H1 (cell line): Measurements from ENCODE around the gene PDZD8. TPM values are rescaled to one million over a fixed set of nuclear protein-coding genes. Genes with fewer than 3 reads are reported as not detected.

Source experiments
- CTCF ChIA-PET: fragments of 300-600 bp; sonication (Branson Sonifier 250); formaldehyde crosslinking; loops from one replicate; lab custom pipeline; 2021; ENCODE audit not compliant: partially characterized antibody; lab: Charles Lee
- POLR2A ChIA-PET: fragments of 300-600 bp; sonication (Branson Sonifier 250); formaldehyde crosslinking; loops from one replicate; lab custom pipeline; 2021; ENCODE audit warnings: inconsistent platforms; ENCODE audit not compliant: partially characterized antibody; lab: Charles Lee
- DNase-seq, 2 experiments: peaks; one replicate each; pipeline versions ENCODE4 v3.0.0 to v3.0.0-alpha.2; 2010 to 2022; ENCODE audit warnings: low spot score in 2 of 2, low read depth in 1 of 2, mixed read lengths in 1 of 2
- FAIRE-seq: peaks from 2 replicates; lab custom pipeline; 2011; peaks lifted over from hg19 to GRCh38; lab: Jason Lieb, UNC
- H2AFZ ChIP-seq: 2 replicates; pipeline ENCODE4 v1.8.1; 2012; ENCODE audit warnings: low read length, inconsistent platforms
- H2AK5ac ChIP-seq: 2 replicates; pipeline ENCODE4 v1.6.1; 2013; ENCODE audit warnings: low read depth, low read length
- H2BK120ac ChIP-seq: replicated peaks from 2 replicates; pipeline ENCODE3; 2013; ENCODE audit warnings: low read depth, low read length, inconsistent platforms
- H2BK12ac ChIP-seq: 2 replicates; pipeline ENCODE4 v1.6.1; 2013; ENCODE audit warnings: low read depth, low read length
- H2BK15ac ChIP-seq: 2 replicates; pipeline ENCODE4 v1.6.1; 2013; ENCODE audit warnings: low read length
- H2BK20ac ChIP-seq: 2 replicates; pipeline ENCODE4 v1.6.1; 2013; ENCODE audit warnings: low read length
- H2BK5ac ChIP-seq: 2 replicates; pipeline ENCODE4 v1.6.1; 2013; ENCODE audit warnings: low read depth, low read length
- H3K14ac ChIP-seq: 2 replicates; pipeline ENCODE4 v1.6.1; 2013; ENCODE audit warnings: inconsistent platforms; ENCODE audit not compliant: insufficient read length
- H3K18ac ChIP-seq: 2 replicates; pipeline ENCODE4 v1.6.1; 2013; ENCODE audit warnings: low read length; ENCODE audit errors: extremely low read depth
- H3K23ac ChIP-seq: 2 replicates; pipeline ENCODE4 v1.6.1; 2013; ENCODE audit warnings: inconsistent platforms; ENCODE audit not compliant: insufficient read length
- H3K23me2 ChIP-seq: 2 replicates; pipeline ENCODE4 v1.6.1; 2013; ENCODE audit warnings: low read depth, low read length
- H3K27ac ChIP-seq: 2 replicates; pipeline ENCODE4 v1.6.1; 2011; ENCODE audit warnings: low read depth, low read length, inconsistent platforms
- H3K27me3 ChIP-seq, 4 experiments: replicated peaks in 1 of 4; 1 replicate in 1 of 4; 2 replicates in 3 of 4; pipeline versions ENCODE4 v1.6.1 to v1.8.1; 2011 to 2013; ENCODE audit warnings: low read length in 3 of 4, mild to moderate bottlenecking in 3 of 4, inconsistent platforms in 2 of 4, mixed read lengths in 2 of 4, moderate library complexity in 1 of 4; ENCODE audit not compliant: control insufficient read depth in 3 of 4, insufficient read depth in 3 of 4; ENCODE audit errors: extremely low read depth in 1 of 4
- H3K36me3 ChIP-seq, 4 experiments: 2 replicates each; pipeline versions ENCODE4 v1.6.1 to v1.8.1; 2011 to 2013; ENCODE audit warnings: mild to moderate bottlenecking in 4 of 4, low read length in 3 of 4, moderate library complexity in 2 of 4, control low read depth in 1 of 4, inconsistent platforms in 1 of 4; ENCODE audit not compliant: insufficient read depth in 4 of 4, control insufficient read depth in 2 of 4
- H3K4ac ChIP-seq: replicated peaks from 2 replicates; pipeline ENCODE3; 2013; ENCODE audit warnings: low read length, low read depth, mixed read lengths, inconsistent platforms; ENCODE audit not compliant: insufficient read length
- H3K4me1 ChIP-seq, 4 experiments: replicated peaks in 1 of 4; 1 replicate in 1 of 4; 2 replicates in 3 of 4; pipeline versions ENCODE4 v1.6.1 to v1.8.1; 2011 to 2013; ENCODE audit warnings: low read length in 3 of 4, inconsistent platforms in 2 of 4, mixed read lengths in 1 of 4; ENCODE audit not compliant: insufficient read depth in 4 of 4, control insufficient read depth in 3 of 4
- H3K4me2 ChIP-seq, 2 experiments: 2 replicates each; pipeline versions ENCODE4 v1.6.1 to v1.8.1; 2011 to 2013; ENCODE audit warnings: low read depth in 2 of 2, low read length in 2 of 2, control low read depth in 1 of 2, inconsistent platforms in 1 of 2, mild to moderate bottlenecking in 1 of 2; ENCODE audit not compliant: insufficient read depth in 1 of 2
- H3K4me3 ChIP-seq, 4 experiments: fragments of 200-600, 300-600 bp in 1 of 4; sonication (generic), shearing (Covaris generic), sonication (Bioruptor Twin) in 1 of 4; 2 replicates each; pipeline versions ENCODE4 v1.5.1 to v1.8.1; 2011 to 2016; ENCODE audit warnings: low read length in 4 of 4, low read depth in 3 of 4, control low read depth in 2 of 4, inconsistent platforms in 2 of 4, mild to moderate bottlenecking in 2 of 4, mixed read lengths in 1 of 4, moderate library complexity in 1 of 4; ENCODE audit not compliant: insufficient read depth in 2 of 4; ENCODE audit errors: extremely low read depth in 1 of 4
- H3K56ac ChIP-seq: replicated peaks from 2 replicates; pipeline ENCODE3; 2013; ENCODE audit warnings: low read depth, mild to moderate bottlenecking, mixed read lengths, low read length, inconsistent platforms; ENCODE audit not compliant: insufficient read length
- H3K79me1 ChIP-seq: 2 replicates; pipeline ENCODE4 v1.6.1; 2013; ENCODE audit warnings: low read depth, low read length, control low read depth
- H3K79me2 ChIP-seq, 2 experiments: 2 replicates each; pipeline versions ENCODE4 v1.6.1 to v1.8.1; 2012 to 2013; ENCODE audit warnings: low read length in 2 of 2, mild to moderate bottlenecking in 2 of 2, inconsistent platforms in 1 of 2; ENCODE audit not compliant: insufficient read depth in 2 of 2, control insufficient read depth in 1 of 2
- H3K9ac ChIP-seq, 4 experiments: replicated peaks in 1 of 4; 1 replicate in 1 of 4; 2 replicates in 3 of 4; pipeline versions ENCODE4 v1.6.1 to v1.8.1; 2011 to 2013; ENCODE audit warnings: low read depth in 3 of 4, low read length in 3 of 4, control low read depth in 2 of 4, mild to moderate bottlenecking in 2 of 4, moderate library complexity in 2 of 4, inconsistent platforms in 1 of 4; ENCODE audit errors: extremely low read depth in 1 of 4
- H3K9me3 ChIP-seq, 2 experiments: 2 replicates each; pipeline versions ENCODE4 v1.6.1 to v1.8.1; 2012 to 2013; ENCODE audit warnings: mild to moderate bottlenecking in 2 of 2, moderate library complexity in 2 of 2, control low read depth in 1 of 2, inconsistent platforms in 1 of 2, low read depth in 1 of 2, low read length in 1 of 2, mixed read lengths in 1 of 2; ENCODE audit not compliant: insufficient read depth in 2 of 2
- H4K20me1 ChIP-seq, 2 experiments: replicated peaks in 1 of 2; 2 replicates each; pipeline versions ENCODE3 to v1.8.1; 2011 to 2013; ENCODE audit warnings: inconsistent platforms in 2 of 2, low read length in 2 of 2, mild to moderate bottlenecking in 1 of 2; ENCODE audit not compliant: insufficient read depth in 2 of 2, control insufficient read depth in 1 of 2
- H4K5ac ChIP-seq: 2 replicates; pipeline ENCODE4 v1.6.1; 2013; ENCODE audit warnings: low read length, low read depth, mixed read lengths, inconsistent platforms; ENCODE audit not compliant: insufficient read length
- H4K8ac ChIP-seq: 2 replicates; pipeline ENCODE4 v1.8.0; 2013; ENCODE audit warnings: mild to moderate bottlenecking, moderate library complexity, low read length, inconsistent platforms; ENCODE audit not compliant: insufficient read depth; ENCODE audit errors: extremely low read depth
- H4K91ac ChIP-seq: replicated peaks from 2 replicates; pipeline ENCODE3; 2013; ENCODE audit warnings: low read length, mixed read lengths, inconsistent platforms; ENCODE audit not compliant: insufficient read length
- CHD1 ChIP-seq: IDR thresholded peaks from 2 replicates; pipeline ENCODE4 v1.6.1; 2012; ENCODE audit warnings: low read depth, low read length, improper control_type of control experiment
- CTCF ChIP-seq, 3 experiments: IDR thresholded peaks; 1 replicate in 2 of 3; 2 replicates in 1 of 3; pipeline versions ENCODE4 v1.5.1 to v1.6.1; 2011; ENCODE audit warnings: low read length in 3 of 3, mild to moderate bottlenecking in 3 of 3, inconsistent platforms in 2 of 3, low read depth in 1 of 3, moderate library complexity in 1 of 3; ENCODE audit not compliant: insufficient read depth in 1 of 3; ENCODE audit errors: control extremely low read depth in 1 of 3
- GABPA ChIP-seq: IDR thresholded peaks from 2 replicates; pipeline ENCODE4 v1.6.1; 2011; ENCODE audit warnings: mild to moderate bottlenecking, low read length, moderate library complexity, borderline replicate concordance; ENCODE audit not compliant: insufficient read depth
- HDAC2 ChIP-seq, 2 experiments: fragments of 300-600 bp in 1 of 2; sonication (generic) in 1 of 2; IDR thresholded peaks; 2 replicates each; pipeline ENCODE4 v1.6.1; 2011 to 2012; ENCODE audit warnings: low read depth in 2 of 2, low read length in 2 of 2, mild to moderate bottlenecking in 2 of 2, moderate library complexity in 2 of 2, borderline replicate concordance in 1 of 2, inconsistent platforms in 1 of 2
- JUN ChIP-seq: IDR thresholded peaks from 2 replicates; pipeline ENCODE4 v1.6.1; 2011; ENCODE audit warnings: low read depth, mild to moderate bottlenecking, improper control_type of control experiment, low read length
- KDM1A ChIP-seq: fragments of 200-600, 300-600 bp; sonication (generic); IDR thresholded peaks from 2 replicates; pipeline ENCODE4 v1.7.1; 2016; ENCODE audit warnings: mild to moderate bottlenecking, low read length, borderline replicate concordance
- SP2 ChIP-seq: IDR thresholded peaks from 2 replicates; pipeline ENCODE4 v1.6.1; 2012; ENCODE audit warnings: mild to moderate bottlenecking, low read length, inconsistent platforms
- TAF1 ChIP-seq: IDR thresholded peaks from 2 replicates; pipeline ENCODE4 v1.6.1; 2011; ENCODE audit warnings: mild to moderate bottlenecking, low read depth, low read length
- TCF12 ChIP-seq: IDR thresholded peaks from 2 replicates; pipeline ENCODE4 v1.6.1; 2011; ENCODE audit warnings: low read depth, mild to moderate bottlenecking, low read length
- USF2 ChIP-seq: IDR thresholded peaks from 2 replicates; pipeline ENCODE4 v1.6.1; 2011; ENCODE audit warnings: low read length, improper control_type of control experiment
- WGBS, 2 experiments: shearing (Covaris generic) in 1 of 2; methylation state at CpG; one replicate each; pipeline versions ENCODE4 v1.1.6 to v1.1.7; 2013 to 2015; ENCODE audit warnings: low lambda C conversion rate in 2 of 2, mixed read lengths in 2 of 2, inconsistent platforms in 1 of 2, low coverage in 1 of 2, missing lambda C conversion rate in 1 of 2; ENCODE audit not compliant: insufficient replicate concordance in 2 of 2, insufficient coverage in 1 of 2, insufficient read length in 1 of 2; ENCODE audit errors: extremely low coverage in 1 of 2, missing lambda C conversion rate in 1 of 2; 5-methylcytosine and 5-hydroxymethylcytosine counted together
- polyA plus RNA-seq, 7 experiments: library from polyadenylated mRNA; depleted of rRNA in 3 of 7; stranded (reverse) in 5 of 7; unstranded in 2 of 7; fragments of >200 nt in 5 of 7; fragments of 200-250 nt in 2 of 7; gene quantifications; 1 replicate in 5 of 7; 2 replicates in 1 of 7; 4 replicates in 1 of 7; pipeline versions ENCODE4 v1.2.1 to v1.2.3, GENCODE V29; 2011 to 2013; ENCODE audit warnings: missing spikeins in 2 of 7, mixed read lengths in 2 of 7
- total RNA-seq: library from RNA; stranded (reverse); fragmentation: NEBNext Ultra II Directional; extraction: Animal tissue kit (Norgen Biotek cat#: 25700); gene quantifications from 2 replicates; pipeline ENCODE4 v1.2.1, GENCODE V29; 2021

Gene PDZD8
- total and polyA plus RNA-seq, 2 of the 8 experiments (the other 6 are each of a cell fraction or from before 2014, with no cell fraction given) = 10.9 to 50.1 TPM

GRCh38 chr10:117390420-117390819 lies 15.2 kb upstream of the PDZD8 start:
- no peak for DNase-seq
- no peak overlapping the region for H2AFZ ChIP-seq
- no peak overlapping the region for H3K23ac ChIP-seq
- H2BK12ac ChIP-seq = no peak overlapping the region
- H3K4me2 ChIP-seq = no peak overlapping the region
- no peaks in the 10 kb centered on the region for H3K79me1 ChIP-seq
- no peak overlapping the region for H3K56ac ChIP-seq
- H2BK20ac ChIP-seq = no peak overlapping the region
- no peaks in the 10 kb centered on the region for H3K23me2 ChIP-seq
- H3K4me3 ChIP-seq = no peak overlapping the region
- no peak overlapping the region for H3K9ac ChIP-seq
- POLR2A ChIA-PET = no interaction called here
- H2BK5ac ChIP-seq = no peak overlapping the region
- H4K20me1 ChIP-seq = no peaks in the 10 kb centered on the region
- 93% methylated on average over 3 of the region's 3 CpGs; no CpG with 5 or more reads in 1 of the 2 experiments for WGBS, 2 experiments
- no peak overlapping the region for H3K27ac ChIP-seq
- FAIRE-seq = no peak
- H3K14ac ChIP-seq = no peak overlapping the region
- no peak overlapping the region for H4K8ac ChIP-seq
- CTCF ChIA-PET = no interaction called here
- no peak overlapping the region for H4K91ac ChIP-seq
- H3K4ac ChIP-seq = no peak overlapping the region
- H3K36me3 ChIP-seq = no peaks in the 10 kb centered on the region
- no peak overlapping the region for H2BK120ac ChIP-seq
- H3K18ac ChIP-seq = no peak overlapping the region
- no peaks in the 10 kb centered on the region for H3K27me3 ChIP-seq
- H3K9me3 ChIP-seq = no peaks in the 10 kb centered on the region
- no peaks in the 10 kb centered on the region for H3K79me2 ChIP-seq
- H2AK5ac ChIP-seq = no peak overlapping the region
- no peaks in the 10 kb centered on the region for H3K4me1 ChIP-seq
- H4K5ac ChIP-seq = no peak overlapping the region
- H2BK15ac ChIP-seq = no peak overlapping the region
- TF ChIP-seq TCF12 = no peak
- no peak for TF ChIP-seq CTCF (IDR thresholded peaks at IDR 0.05; ENCODE audit: control extremely low read depth in 1 of 3, insufficient read depth in 1 of 3, low read depth in 1 of 3, low read length in 3 of 3)
- TF ChIP-seq CHD1 = no peak
- TF ChIP-seq JUN = no peak
- no peak for TF ChIP-seq TAF1
- TF ChIP-seq GABPA = no peak
- TF ChIP-seq SP2 = no peak
- no peak for TF ChIP-seq USF2
- TF ChIP-seq HDAC2 (IDR thresholded peaks at IDR 0.05; ENCODE audit: borderline replicate concordance in 1 of 2, low read depth in 2 of 2, low read length in 2 of 2) = no peak
- TF ChIP-seq KDM1A = no peak
